ENCODE measurements around the gene TTBK2.

Gene TTBK2

GRCh38 chr15:42724276-42724675 is 196.3 kb downstream of the TTBK2 start:
- DNase-seq, result no peak

- no peak for DNase-seq
Measured at GRCh38 chr15:42723068-42723467, 197.5 kb downstream of the TTBK2 start.

DNA sequence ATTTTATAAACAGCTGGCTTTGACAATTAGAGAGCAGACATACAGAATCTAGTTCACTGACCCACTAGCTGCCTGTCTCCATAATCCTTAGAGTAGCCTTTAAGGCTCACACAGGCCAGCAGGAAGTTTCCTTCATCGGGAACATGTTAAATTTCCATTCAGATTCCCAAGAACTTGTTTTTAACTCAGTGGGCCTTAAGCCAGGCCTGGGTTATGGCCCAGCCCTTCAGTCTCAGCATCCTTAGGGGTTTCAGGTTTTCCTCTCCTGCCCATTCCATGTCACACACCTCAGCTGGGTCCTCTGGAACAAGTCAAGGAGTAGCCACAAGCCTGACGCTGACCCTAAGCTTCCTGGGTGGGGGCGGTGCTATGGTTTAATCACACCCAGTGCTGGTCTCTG is 198.7 kb downstream of the TTBK2 start:
- DNase-seq, result no peak

DNA sequence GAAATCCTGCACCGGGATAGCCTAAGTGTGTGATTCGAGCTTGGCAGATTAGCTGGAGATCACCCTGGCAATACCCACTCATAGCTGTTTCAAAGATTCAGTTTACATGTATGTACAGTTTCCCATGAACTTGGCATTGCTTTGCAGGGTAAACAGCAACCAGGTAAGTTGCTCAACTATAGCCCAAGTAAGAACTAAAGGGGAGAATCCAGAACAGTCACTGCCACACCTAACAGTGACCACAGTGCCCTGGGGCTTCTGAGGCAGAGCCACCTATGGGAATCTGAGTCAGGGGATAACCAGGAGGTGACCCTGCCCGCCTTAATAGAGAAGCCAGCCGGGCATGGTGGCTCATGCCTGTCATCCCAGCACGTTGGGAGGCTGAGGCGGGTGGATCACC is 199.6 kb downstream of the TTBK2 start:
- no peak for DNase-seq

GRCh38 chr15:42720071-42720470 is 200.5 kb downstream of the TTBK2 start:
- DNase-seq, result no peak

GRCh38 chr15:42719043-42719442 is 201.5 kb downstream of the TTBK2 start:
- DNase-seq, result no peak

DNA sequence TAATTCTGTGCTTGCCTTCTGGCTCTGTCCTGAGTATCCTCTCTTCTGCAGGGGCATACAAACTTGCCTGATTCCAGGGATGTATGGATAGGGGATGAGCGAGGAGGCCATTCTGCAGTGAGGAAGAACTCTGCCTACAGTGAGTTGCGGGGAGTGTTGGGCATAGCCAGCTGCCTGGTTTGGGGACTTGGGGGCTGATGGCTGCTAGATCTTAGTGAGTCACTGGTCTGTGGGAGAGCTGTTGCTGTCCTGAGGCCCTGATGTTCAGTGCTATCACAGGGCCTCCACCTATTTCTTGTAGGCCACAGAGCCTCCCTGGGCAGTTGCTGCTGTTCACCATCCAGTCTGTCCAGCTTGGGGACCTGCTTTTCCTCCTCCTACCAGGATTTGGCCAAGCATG is 204.0 kb downstream of the TTBK2 start:
- DNase-seq, result no peak

GRCh38 chr15:42716125-42716524 is 204.5 kb downstream of the TTBK2 start:
- DNase-seq, result no peak

GRCh38 chr15:42712584-42712983 is 208.0 kb downstream of the TTBK2 start:
- DNase-seq, result no peak

GRCh38 chr15:42711746-42712145 is 208.8 kb downstream of the TTBK2 start:
- DNase-seq, result no peak

- no peak for DNase-seq
Measured at GRCh38 chr15:42710662-42711061, 209.9 kb downstream of the TTBK2 start.

DNA sequence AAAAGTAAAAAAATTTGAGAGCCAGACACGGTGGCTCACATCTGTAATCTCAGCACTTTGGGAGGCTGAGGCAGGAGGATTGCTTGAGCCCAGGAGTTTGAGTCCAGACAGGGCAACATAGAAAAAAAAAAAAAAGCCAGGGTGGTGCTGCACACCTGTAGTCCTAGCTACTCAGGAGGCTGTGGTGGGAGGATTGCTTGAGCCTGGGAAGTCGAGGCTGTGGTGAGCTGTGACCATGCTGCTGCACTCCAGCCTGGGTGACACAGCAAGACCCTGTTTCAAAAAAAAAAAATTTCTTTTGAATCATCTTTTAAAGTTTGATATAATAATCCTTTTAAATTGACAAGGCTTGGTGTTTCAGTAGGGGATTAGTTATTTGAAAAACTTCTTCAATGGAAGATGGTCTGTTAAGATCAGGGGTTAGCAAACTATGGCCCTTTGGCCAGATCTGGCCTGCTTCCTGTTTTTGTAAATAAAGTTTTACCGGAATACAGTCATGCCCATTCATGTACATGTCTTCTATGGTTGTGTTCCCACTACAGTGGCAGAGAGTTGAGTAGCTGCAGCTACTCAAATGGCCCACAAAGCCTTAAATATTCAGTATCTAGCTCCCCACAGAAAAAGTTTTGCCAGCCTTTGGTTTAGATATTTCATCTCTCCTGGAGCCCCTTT is 212.6 kb downstream of the TTBK2 start:
- no peak for DNase-seq

GRCh38 chr15:42707068-42707467 is 213.5 kb downstream of the TTBK2 start:
- DNase-seq, result no peak

- DNase-seq, result no peak
Measured at GRCh38 chr15:42705336-42705735, 215.2 kb downstream of the TTBK2 start.

GRCh38 chr15:42704492-42704926 is 216.1 kb downstream of the TTBK2 start:
- peak; percentile 46 for DNase-seq

DNA sequence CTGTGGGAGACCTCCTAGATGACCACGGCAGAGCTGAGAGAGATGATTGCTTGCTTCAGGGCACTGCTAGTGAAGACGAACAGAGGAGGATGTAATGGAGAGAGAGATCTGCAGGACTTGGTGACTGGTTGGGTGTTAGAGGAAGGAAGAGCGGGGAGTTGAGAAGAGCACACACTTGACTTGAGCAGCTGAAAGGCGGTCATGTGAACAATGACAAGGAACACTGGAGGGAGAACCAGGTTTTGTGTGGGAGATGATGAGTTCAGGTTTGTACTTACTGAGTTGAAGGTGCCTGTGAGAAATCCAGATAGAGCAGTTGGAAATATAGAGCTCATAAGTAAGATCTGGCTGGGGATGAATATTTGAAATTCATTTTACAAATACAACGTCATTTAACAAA is 224.0 kb downstream of the TTBK2 start:
- no peak for DNase-seq

GRCh38 chr15:42695527-42696071 is 225.0 kb downstream of the TTBK2 start:
- DNase-seq, result no peak

- no peak for DNase-seq
Measured at GRCh38 chr15:42694398-42694797, 226.2 kb downstream of the TTBK2 start.

GRCh38 chr15:42693942-42694341 is 226.6 kb downstream of the TTBK2 start:
- DNase-seq, result no peak

DNA sequence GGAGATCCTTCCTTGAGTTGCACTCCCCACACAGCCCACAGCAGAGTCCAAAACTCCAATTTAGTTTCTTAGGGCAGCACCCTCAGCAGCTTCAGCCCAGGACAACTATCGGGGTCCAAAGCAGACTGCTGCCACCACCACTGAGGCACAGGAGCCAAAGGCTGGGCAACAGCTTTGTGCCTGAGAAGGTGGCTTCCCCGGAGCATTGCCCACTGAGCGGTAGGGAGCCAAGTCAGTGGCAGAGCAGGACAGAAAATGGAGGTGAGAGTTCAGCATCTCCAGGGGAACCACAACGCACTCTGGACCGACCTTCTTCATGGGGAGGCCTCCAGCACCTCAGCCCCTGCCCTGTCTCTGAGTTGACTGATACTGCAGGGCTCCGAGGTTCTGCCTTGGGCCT is 227.1 kb downstream of the TTBK2 start:
- no peak for DNase-seq

GRCh38 chr15:42692997-42693396 is 227.6 kb downstream of the TTBK2 start:
- no peak for DNase-seq

GRCh38 chr15:42692536-42692935 is 228.0 kb downstream of the TTBK2 start:
- no peak for DNase-seq

DNA sequence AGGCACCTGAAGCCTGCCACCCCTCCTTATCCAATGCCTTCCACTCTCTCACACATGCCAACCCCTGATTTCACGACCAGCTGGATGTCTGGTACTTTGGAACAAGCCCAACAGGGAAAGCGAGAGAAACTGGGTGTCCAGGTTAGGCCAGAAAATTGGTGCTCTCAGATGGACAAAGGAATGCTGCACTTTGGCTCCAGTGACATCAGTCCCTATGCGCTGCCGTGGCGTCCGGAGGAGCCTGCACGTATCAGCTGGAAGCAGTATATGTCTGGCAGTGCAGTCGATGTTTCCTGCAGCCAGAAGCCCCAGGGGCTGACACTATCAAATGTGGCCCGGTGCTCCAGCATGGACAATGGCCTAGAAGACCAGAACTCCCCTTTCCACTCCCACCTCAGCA is 228.8 kb downstream of the TTBK2 start:
- no peak for DNase-seq

- no peak for DNase-seq
Measured at GRCh38 chr15:42691308-42691707, 229.3 kb downstream of the TTBK2 start.

All from NCI-H510A treated with DMSO at 0.1 percent for 48 hours (cell line).